ENCODE measurements around the gene PCBP3. TPM values are rescaled to one million over a fixed set of nuclear protein-coding genes. Genes with fewer than 3 reads are reported as not detected.

PCBP3 gene
- total RNA-seq, 4 donors from 2014 or later: 0.77 to 8.6 (median 3.2) TPM; not detected in 1

- H3K27me3 ChIP-seq: no peaks in the 10 kb centered on the region
- H3K4me1 ChIP-seq: no peaks in the 10 kb centered on the region
- H3K4me3 ChIP-seq: no peak overlapping the region
- no peak overlapping the region for H3K27ac ChIP-seq
- TF ChIP-seq POLR2A (IDR thresholded peaks at IDR 0.05) (no peak), CTCF (IDR thresholded peaks at IDR 0.05) (no peak)
- no peaks in the 10 kb centered on the region for H3K9me3 ChIP-seq
- H3K36me3 ChIP-seq: no peaks in the 10 kb centered on the region
- no peak for DNase-seq
- intact Hi-C loops (cut with DNase I; ENCODE audit: low total_unique reads): no loop called here
Measured at GRCh38 chr21:45637883-45638282, 5.6 kb upstream of the PCBP3 start.

GRCh38 chr21:45638707-45639106 lies 4.8 kb upstream of the PCBP3 start:
- no peak for TF ChIP-seq POLR2A (IDR thresholded peaks at IDR 0.05)
- no peak for TF ChIP-seq CTCF (IDR thresholded peaks at IDR 0.05)

GRCh38 chr21:45639206-45640000 lies 4.1 kb upstream of the PCBP3 start:
- TF ChIP-seq POLR2A (IDR thresholded peaks at IDR 0.05): no peak
- H3K27ac ChIP-seq: no peak overlapping the region
- DNase-seq: no peak
- intact Hi-C loops (cut with DNase I; ENCODE audit: low total_unique reads): no loop called here
- no peaks in the 10 kb centered on the region for H3K9me3 ChIP-seq
- H3K27me3 ChIP-seq: no peaks in the 10 kb centered on the region
- no peaks in the 10 kb centered on the region for H3K36me3 ChIP-seq
- no peaks in the 10 kb centered on the region for H3K4me1 ChIP-seq
- H3K4me3 ChIP-seq: no peak overlapping the region

More at GRCh38 chr21:45638707-45639106, 4.8 kb upstream of the PCBP3 start:
- Histone ChIP-seq H3K4me1 (no peaks in the 10 kb centered on the region), H3K27ac (no peak overlapping the region), H3K4me3 (no peak overlapping the region), H3K9me3 (no peaks in the 10 kb centered on the region), H3K27me3 (no peaks in the 10 kb centered on the region), H3K36me3 (no peaks in the 10 kb centered on the region)
- intact Hi-C loops (cut with DNase I; ENCODE audit: low total_unique reads): no loop called here
- DNase-seq: no peak

GRCh38 chr21:45640001-45640887 lies 3.3 kb upstream of the PCBP3 start:
- H3K4me1 ChIP-seq: no peaks in the 10 kb centered on the region
- no peak for DNase-seq
- no peak overlapping the region for H3K27ac ChIP-seq
- H3K27me3 ChIP-seq: no peaks in the 10 kb centered on the region
- H3K36me3 ChIP-seq: no peaks in the 10 kb centered on the region
- TF ChIP-seq CTCF (IDR thresholded peaks at IDR 0.05): no peak
- no peak for TF ChIP-seq POLR2A (IDR thresholded peaks at IDR 0.05)
- no peaks in the 10 kb centered on the region for H3K9me3 ChIP-seq
- intact Hi-C loops (cut with DNase I; ENCODE audit: low total_unique reads): no loop called here
- H3K4me3 ChIP-seq: no peak overlapping the region

- Histone ChIP-seq H3K4me1 (no peaks in the 10 kb centered on the region), H3K9me3 (no peaks in the 10 kb centered on the region), H3K27me3 (no peaks in the 10 kb centered on the region), H3K27ac (peak overlapping the region in 1 of 2 donors; percentile 37), H3K4me3 (no peak overlapping the region), H3K36me3 (no peaks in the 10 kb centered on the region)
- intact Hi-C loops (cut with DNase I; ENCODE audit: low total_unique reads): no loop called here
- TF ChIP-seq CTCF (IDR thresholded peaks at IDR 0.05) (peak in 1 of 4 experiments; percentile 11), POLR2A (IDR thresholded peaks at IDR 0.05) (no peak)
- DNase-seq: no peak
Measured at GRCh38 chr21:45640888-45641479, 2.5 kb upstream of the PCBP3 start.
